ENCODE data around the gene TXNDC5.
A peak's percentile ranks its signal among the peaks of the same experiment; 100 is the strongest.

The TXNDC5 gene

GRCh38 chr6:7914991-7915789 is 4.6 kb upstream of the TXNDC5 start:
- TF ChIP-seq CTCF (IDR thresholded peaks at IDR 0.05) = no peak
- Histone ChIP-seq H3K4me3 (no peak overlapping the region), H3K27ac (no peak overlapping the region)
- peak; percentile 69 for DNase-seq (ENCODE audit: low spot score)

GRCh38 chr6:7914311-7914710 is 3.7 kb upstream of the TXNDC5 start:
- DNase-seq (ENCODE audit: low spot score) = peak; percentile 35
- no peak for TF ChIP-seq CTCF (IDR thresholded peaks at IDR 0.05)
- no peak overlapping the region for H3K27ac ChIP-seq
- no peak overlapping the region for H3K4me3 ChIP-seq

- Histone ChIP-seq H3K27ac (no peak overlapping the region), H3K4me3 (no peak overlapping the region)
- no peak for DNase-seq (ENCODE audit: low spot score)
- no peak for TF ChIP-seq CTCF (IDR thresholded peaks at IDR 0.05)
Measured at GRCh38 chr6:7912736-7913517, 2.3 kb upstream of the TXNDC5 start.

- DNase-seq (ENCODE audit: low spot score) = peak; percentile 68
- no peak overlapping the region for H3K4me3 ChIP-seq
- H3K27ac ChIP-seq = no peak overlapping the region
- TF ChIP-seq CTCF (IDR thresholded peaks at IDR 0.05) = no peak
Measured at GRCh38 chr6:7912024-7912423, 1.4 kb upstream of the TXNDC5 start.

- Histone ChIP-seq H3K4me3 (peak overlapping the region; percentile 97), H3K27ac (peak overlapping the region in 1 of 2 donors; percentile 82)
- TF ChIP-seq CTCF (IDR thresholded peaks at IDR 0.05) = no peak
- peak; percentile 67 for DNase-seq (ENCODE audit: low spot score)
Measured at GRCh38 chr6:7911345-7911725, 747 bp upstream of the TXNDC5 start.

GRCh38 chr6:7910298-7910653 is 312 bp downstream of the TXNDC5 start:
- Histone ChIP-seq H3K27ac (peak overlapping the region in 1 of 2 donors; percentile 82), H3K4me3 (peak overlapping the region; percentile 97)
- DNase-seq (ENCODE audit: low spot score) = peak; percentile 74
- no peak for TF ChIP-seq CTCF (IDR thresholded peaks at IDR 0.05)
